CD4-positive, alpha-beta T cell treated with Interleukin-6 for 4 hours (primary cell): ENCODE data around the gene BHLHE23.

Experiments
- DNase-seq: peaks from one replicate; pipeline ENCODE4 v3.0.0-alpha.2; 2020; ENCODE audit warnings: mixed read lengths

BHLHE23 gene

GRCh38 chr20:62958388-62959100, 48.2 kb downstream of the BHLHE23 start:
- no peak for DNase-seq

- no peak for DNase-seq
These were observed 49.3 kb downstream of the BHLHE23 start for GRCh38 chr20:62957136-62958117.

GRCh38 chr20:62956387-62957135, 50.2 kb downstream of the BHLHE23 start:
- DNase-seq, result no peak
